SU-DHL-6 (cell line): Measurements from ENCODE around the gene AMN.

Experiments
- H2AFZ ChIP-seq: fragments of 200-600 bp; sonication (generic); 2 replicates; pipeline ENCODE4 v1.6.1; 2014; ENCODE audit warnings: low read depth, mild to moderate bottlenecking, moderate library complexity, mixed read lengths, antibody characterized with exemption, low read length; ENCODE audit not compliant: severe bottlenecking
- H3F3A ChIP-seq: fragments of 200-600 bp; shearing (Covaris generic); 2 replicates; pipeline ENCODE4 v1.6.0; 2016; ENCODE audit warnings: antibody characterized with exemption, mild to moderate bottlenecking; ENCODE audit not compliant: insufficient read depth
- H3K27ac ChIP-seq: fragments of 200-600 bp; sonication (generic); 2 replicates; pipeline ENCODE4 v1.5.1; 2016; ENCODE audit warnings: low read depth, mild to moderate bottlenecking, low read length, moderate library complexity, mixed read lengths
- H3K27me3 ChIP-seq: fragments of 200-600 bp; sonication (generic), shearing (Covaris generic); 2 replicates; pipeline ENCODE4 v1.6.0; 2014; ENCODE audit warnings: mild to moderate bottlenecking, low read length
- H3K36me3 ChIP-seq: fragments of 200-600 bp; sonication (generic); 2 replicates; pipeline ENCODE4 v1.6.1; 2014; ENCODE audit warnings: mild to moderate bottlenecking, low read length, mixed read lengths
- H3K4me2 ChIP-seq: fragments of 300-600, 200-600 bp; shearing (Covaris generic), sonication (generic); 2 replicates; pipeline ENCODE4 v1.6.0; 2014; ENCODE audit warnings: low read length, low read depth, mild to moderate bottlenecking; ENCODE audit not compliant: poor library complexity, severe bottlenecking
- H3K4me3 ChIP-seq: fragments of 200-600 bp; sonication (generic); 2 replicates; pipeline ENCODE4 v1.5.1; 2014; ENCODE audit warnings: antibody characterized with exemption, low read length, mild to moderate bottlenecking, mixed read lengths; ENCODE audit not compliant: insufficient read depth, poor library complexity, severe bottlenecking
- H3K79me2 ChIP-seq: fragments of 200-600 bp; sonication (generic); 2 replicates; pipeline ENCODE4 v1.6.1; 2014; ENCODE audit warnings: mild to moderate bottlenecking, low read length, moderate library complexity; ENCODE audit not compliant: insufficient read depth
- H3K9ac ChIP-seq: fragments of 200-600 bp; sonication (generic); 2 replicates; pipeline ENCODE4 v1.7.0; 2014; ENCODE audit warnings: mild to moderate bottlenecking, low read length
- H3K9me2 ChIP-seq: fragments of 200-600 bp; sonication (generic); replicated peaks from 2 replicates; pipeline ENCODE4 v1.6.1; 2014; ENCODE audit warnings: low read length; ENCODE audit not compliant: insufficient read depth
- H3K9me3 ChIP-seq: fragments of 200-600 bp; sonication (generic); 2 replicates; pipeline ENCODE4 v1.6.1; 2014; ENCODE audit warnings: low read length, mixed read lengths; ENCODE audit not compliant: insufficient read depth
- H4K20me1 ChIP-seq: fragments of 200-600 bp; sonication (generic); 2 replicates; pipeline ENCODE4 v1.6.1; 2014; ENCODE audit warnings: low read depth, mild to moderate bottlenecking, antibody characterized with exemption, low read length, moderate library complexity, mixed read lengths
- CTCF ChIP-seq: fragments of 200-600 bp; sonication (generic); IDR thresholded peaks from one replicate; pipeline ENCODE4 v1.5.1; 2017; ENCODE audit warnings: antibody characterized with exemption, mild to moderate bottlenecking, low read length, moderate library complexity; ENCODE audit not compliant: insufficient read depth, poor library complexity, severe bottlenecking
- EZH2phosphoT487 ChIP-seq: fragments of 200-600 bp; sonication (generic), shearing (Covaris generic); conservative IDR thresholded peaks from 2 replicates; pipeline ENCODE4 v1.6.1; 2018; ENCODE audit warnings: mild to moderate bottlenecking, antibody characterized with exemption, low read length, moderate library complexity, mixed read lengths

The AMN gene

GRCh38 chr14:102911541-102911951 lies 10.9 kb upstream of the AMN start:
- H3K79me2 ChIP-seq: no peaks in the 10 kb centered on the region
- no peak overlapping the region for H2AFZ ChIP-seq
- no peaks in the 10 kb centered on the region for H3K9me2 ChIP-seq
- H3K4me3 ChIP-seq: no peak overlapping the region
- H3F3A ChIP-seq: no peaks in the 10 kb centered on the region
- H4K20me1 ChIP-seq: no peaks in the 10 kb centered on the region
- no peaks in the 10 kb centered on the region for H3K9me3 ChIP-seq
- H3K36me3 ChIP-seq: no peaks in the 10 kb centered on the region
- no peaks in the 10 kb centered on the region for H3K27me3 ChIP-seq
- no peak overlapping the region for H3K27ac ChIP-seq
- TF ChIP-seq CTCF: no peak
- TF ChIP-seq EZH2phosphoT487: no peak
- H3K4me2 ChIP-seq: no peak overlapping the region
- H3K9ac ChIP-seq: no peak overlapping the region

GRCh38 chr14:102911991-102912761 lies 10.3 kb upstream of the AMN start:
- Histone ChIP-seq H4K20me1 (no peaks in the 10 kb centered on the region), H3F3A (no peaks in the 10 kb centered on the region), H3K27ac (no peak overlapping the region), H2AFZ (no peak overlapping the region), H3K36me3 (no peaks in the 10 kb centered on the region), H3K9ac (no peak overlapping the region), H3K9me3 (no peaks in the 10 kb centered on the region), H3K79me2 (no peaks in the 10 kb centered on the region), H3K4me3 (no peak overlapping the region), H3K9me2 (no peaks in the 10 kb centered on the region), H3K4me2 (no peak overlapping the region), H3K27me3 (no peaks in the 10 kb centered on the region)
- TF ChIP-seq CTCF (no peak), EZH2phosphoT487 (no peak)

GRCh38 chr14:102913341-102914211 lies 8.9 kb upstream of the AMN start:
- Histone ChIP-seq H3K4me2 (no peak overlapping the region), H3K9me2 (no peaks in the 10 kb centered on the region)

More at GRCh38 chr14:102913341-102914211, 8.9 kb upstream of the AMN start:
- TF ChIP-seq EZH2phosphoT487: no peak
- no peak for TF ChIP-seq CTCF
- Histone ChIP-seq H3K4me3 (no peak overlapping the region), H3K9ac (no peak overlapping the region), H3K9me3 (no peaks in the 10 kb centered on the region), H3F3A (no peaks in the 10 kb centered on the region), H4K20me1 (no peaks in the 10 kb centered on the region), H3K36me3 (no peaks in the 10 kb centered on the region), H3K27ac (no peak overlapping the region), H3K27me3 (no peaks in the 10 kb centered on the region), H2AFZ (no peak overlapping the region), H3K79me2 (no peaks in the 10 kb centered on the region)
